Measurements from ENCODE around the gene TULP3. TPM values are rescaled to one million over a fixed set of nuclear protein-coding genes. Genes with fewer than 3 reads are reported as not detected.

Gene TULP3
- total RNA-seq, 4 donors from 2014 or later = 16.6 to 22.5 (median 20.6) TPM

GRCh38 chr12:2949411-2949810, 58.7 kb downstream of the TULP3 start:
- TF ChIP-seq CTCF (IDR thresholded peaks at IDR 0.05; ENCODE audit: low read depth) = no peak

GRCh38 chr12:2955888-2956287, 65.2 kb downstream of the TULP3 start:
- TF ChIP-seq CTCF (IDR thresholded peaks at IDR 0.05; ENCODE audit: low read depth) = no peak

GRCh38 chr12:2957816-2958431, 67.2 kb downstream of the TULP3 start:
- TF ChIP-seq CTCF (IDR thresholded peaks at IDR 0.05; ENCODE audit: low read depth) = no peak

GRCh38 chr12:2958432-2959191, 67.9 kb downstream of the TULP3 start:
- TF ChIP-seq CTCF (IDR thresholded peaks at IDR 0.05; ENCODE audit: low read depth) = no peak

GRCh38 chr12:2959192-2959504, 68.5 kb downstream of the TULP3 start, which contains the start of gene TEAD4:
TSS of gene TEAD4 (plus strand) at chr12:2959397.
- TF ChIP-seq CTCF (IDR thresholded peaks at IDR 0.05; ENCODE audit: low read depth) = no peak

- TF ChIP-seq CTCF (IDR thresholded peaks at IDR 0.05; ENCODE audit: low read depth) = no peak
Observed at GRCh38 chr12:2959505-2960389, 69.1 kb downstream of the TULP3 start.
